ENCODE results near the gene NFASC.

DNA sequence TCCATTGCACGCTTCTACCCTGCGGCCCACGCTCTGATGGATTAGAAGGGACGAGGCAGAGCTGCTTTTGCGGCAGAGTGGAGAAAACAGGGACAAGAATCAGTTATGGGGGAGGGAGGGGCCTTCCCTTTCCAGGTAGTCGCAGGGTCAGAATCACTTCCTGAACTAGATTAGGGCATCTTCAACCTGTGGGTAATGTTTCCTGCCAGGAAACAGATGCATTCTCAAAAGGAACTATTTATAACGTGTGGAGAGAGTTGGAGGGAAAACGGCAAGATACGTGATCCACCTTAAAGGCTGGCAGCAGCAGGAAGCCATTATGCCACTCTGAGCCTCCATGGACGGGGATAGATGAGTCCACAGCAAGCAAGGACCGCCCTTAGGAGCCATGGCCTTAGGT, 112.5 kb downstream of the NFASC start:
- TF ChIP-seq CTCF (IDR thresholded peaks at IDR 0.05; ENCODE audit: insufficient read depth, low read length, poor library complexity, severe bottlenecking): no peak
- TF ChIP-seq EZH2phosphoT487 (conservative IDR thresholded peaks at IDR 0.05; ENCODE audit: low read length): no peak

All from SU-DHL-6 (cell line).